ENCODE measurements around the gene KCND3.

KCND3 gene

GRCh38 chr1:111876631-111877030, 112.8 kb downstream of the KCND3 start:
- Histone ChIP-seq H3K27ac (ENCODE audit: insufficient read depth, low read depth, low read length, poor library complexity, severe bottlenecking) (no peak overlapping the region), H3K4me3 (ENCODE audit: insufficient read depth, low read depth, low read length) (no peak overlapping the region), H3K9me3 (ENCODE audit: control insufficient read depth, low read length) (no peaks in the 10 kb centered on the region), H3K36me3 (ENCODE audit: control insufficient read depth, insufficient read depth, low read length) (no peaks in the 10 kb centered on the region), H3K4me1 (ENCODE audit: control insufficient read depth, insufficient read depth, low read length) (peaks cover 15% of the 10 kb centered on the region), H3K27me3 (ENCODE audit: control insufficient read depth, insufficient read depth, low read length, poor library complexity, severe bottlenecking) (no peaks in the 10 kb centered on the region)
- WGBS, 2 experiments, result 98 to 100% methylated on average over 3 of the region's 3 CpGs

- Histone ChIP-seq H3K4me3 (ENCODE audit: insufficient read depth, low read depth, low read length) (no peak overlapping the region), H3K9me3 (ENCODE audit: control insufficient read depth, low read length) (no peaks in the 10 kb centered on the region), H3K27ac (ENCODE audit: insufficient read depth, low read depth, low read length, poor library complexity, severe bottlenecking) (no peak overlapping the region), H3K4me1 (ENCODE audit: control insufficient read depth, insufficient read depth, low read length) (peaks cover 10% of the 10 kb centered on the region), H3K27me3 (ENCODE audit: control insufficient read depth, insufficient read depth, low read length, poor library complexity, severe bottlenecking) (no peaks in the 10 kb centered on the region), H3K36me3 (ENCODE audit: control insufficient read depth, insufficient read depth, low read length) (no peaks in the 10 kb centered on the region)
- WGBS, 2 experiments, result 85 to 87% methylated on average over 3 of the region's 3 CpGs
Observed at GRCh38 chr1:111875640-111876039, 113.8 kb downstream of the KCND3 start.

- peaks cover 2% of the 10 kb centered on the region for H3K4me1 ChIP-seq (ENCODE audit: control insufficient read depth, insufficient read depth, low read length)
- no peaks in the 10 kb centered on the region for H3K9me3 ChIP-seq (ENCODE audit: control insufficient read depth, low read length)
- H3K27ac ChIP-seq (ENCODE audit: insufficient read depth, low read depth, low read length, poor library complexity, severe bottlenecking), result no peak overlapping the region
- 88 to 90% methylated on average over 5 of the region's 5 CpGs for WGBS, 2 experiments
- H3K4me3 ChIP-seq (ENCODE audit: insufficient read depth, low read depth, low read length), result no peak overlapping the region
- no peaks in the 10 kb centered on the region for H3K36me3 ChIP-seq (ENCODE audit: control insufficient read depth, insufficient read depth, low read length)
- H3K27me3 ChIP-seq (ENCODE audit: control insufficient read depth, insufficient read depth, low read length, poor library complexity, severe bottlenecking), result no peaks in the 10 kb centered on the region
Observed at GRCh38 chr1:111873460-111874030, 115.9 kb downstream of the KCND3 start.

GRCh38 chr1:111870181-111870580, 119.3 kb downstream of the KCND3 start:
- H3K4me1 ChIP-seq (ENCODE audit: control insufficient read depth, insufficient read depth, low read length), result no peaks in the 10 kb centered on the region
- no peak overlapping the region for H3K27ac ChIP-seq (ENCODE audit: insufficient read depth, low read depth, low read length, poor library complexity, severe bottlenecking)
- WGBS, 2 experiments, result 93 to 95% methylated on average over 1 of the region's 1 CpG
- no peak overlapping the region for H3K4me3 ChIP-seq (ENCODE audit: insufficient read depth, low read depth, low read length)
- H3K36me3 ChIP-seq (ENCODE audit: control insufficient read depth, insufficient read depth, low read length), result no peaks in the 10 kb centered on the region
- H3K9me3 ChIP-seq (ENCODE audit: control insufficient read depth, low read length), result no peaks in the 10 kb centered on the region
- no peaks in the 10 kb centered on the region for H3K27me3 ChIP-seq (ENCODE audit: control insufficient read depth, insufficient read depth, low read length, poor library complexity, severe bottlenecking)

GRCh38 chr1:111867868-111868440, 121.5 kb downstream of the KCND3 start:
- H3K27me3 ChIP-seq (ENCODE audit: control insufficient read depth, insufficient read depth, low read length, poor library complexity, severe bottlenecking), result no peaks in the 10 kb centered on the region
- 90 to 91% methylated on average over 6 of the region's 6 CpGs for WGBS, 2 experiments

GRCh38 chr1:111864862-111865261, 124.6 kb downstream of the KCND3 start:
- WGBS, 2 experiments, result 50 to 56% methylated on average over 3 of the region's 3 CpGs
- Histone ChIP-seq H3K27me3 (ENCODE audit: control insufficient read depth, insufficient read depth, low read length, poor library complexity, severe bottlenecking) (no peaks in the 10 kb centered on the region), H3K27ac (ENCODE audit: insufficient read depth, low read depth, low read length, poor library complexity, severe bottlenecking) (no peak overlapping the region), H3K9me3 (ENCODE audit: control insufficient read depth, low read length) (no peaks in the 10 kb centered on the region), H3K4me3 (ENCODE audit: insufficient read depth, low read depth, low read length) (no peak overlapping the region), H3K4me1 (ENCODE audit: control insufficient read depth, insufficient read depth, low read length) (peaks cover 5% of the 10 kb centered on the region), H3K36me3 (ENCODE audit: control insufficient read depth, insufficient read depth, low read length) (no peaks in the 10 kb centered on the region)

More at GRCh38 chr1:111867868-111868440, 121.5 kb downstream of the KCND3 start:
- H3K27ac ChIP-seq (ENCODE audit: insufficient read depth, low read depth, low read length, poor library complexity, severe bottlenecking), result no peak overlapping the region
- H3K36me3 ChIP-seq (ENCODE audit: control insufficient read depth, insufficient read depth, low read length), result no peaks in the 10 kb centered on the region
- no peaks in the 10 kb centered on the region for H3K4me1 ChIP-seq (ENCODE audit: control insufficient read depth, insufficient read depth, low read length)
- H3K9me3 ChIP-seq (ENCODE audit: control insufficient read depth, low read length), result no peaks in the 10 kb centered on the region
- H3K4me3 ChIP-seq (ENCODE audit: insufficient read depth, low read depth, low read length), result no peak overlapping the region

- 79 to 83% methylated on average over 3 of the region's 3 CpGs for WGBS, 2 experiments
- Histone ChIP-seq H3K27ac (ENCODE audit: insufficient read depth, low read depth, low read length, poor library complexity, severe bottlenecking) (no peak overlapping the region), H3K27me3 (ENCODE audit: control insufficient read depth, insufficient read depth, low read length, poor library complexity, severe bottlenecking) (no peaks in the 10 kb centered on the region), H3K9me3 (ENCODE audit: control insufficient read depth, low read length) (no peaks in the 10 kb centered on the region), H3K36me3 (ENCODE audit: control insufficient read depth, insufficient read depth, low read length) (no peaks in the 10 kb centered on the region), H3K4me3 (ENCODE audit: insufficient read depth, low read depth, low read length) (no peak overlapping the region), H3K4me1 (ENCODE audit: control insufficient read depth, insufficient read depth, low read length) (peaks cover 5% of the 10 kb centered on the region)
Observed at GRCh38 chr1:111863401-111863800, 126.1 kb downstream of the KCND3 start.

- WGBS, 2 experiments, result 82 to 92% methylated on average over 3 of the region's 3 CpGs
- H3K27me3 ChIP-seq (ENCODE audit: control insufficient read depth, insufficient read depth, low read length, poor library complexity, severe bottlenecking), result no peaks in the 10 kb centered on the region
Observed at GRCh38 chr1:111862599-111862998, 126.9 kb downstream of the KCND3 start.

GRCh38 chr1:111861523-111861922, 127.9 kb downstream of the KCND3 start:
- H3K9me3 ChIP-seq (ENCODE audit: control insufficient read depth, low read length), result no peaks in the 10 kb centered on the region
- 91 to 96% methylated on average over 6 of the region's 6 CpGs for WGBS, 2 experiments
- H3K27ac ChIP-seq (ENCODE audit: insufficient read depth, low read depth, low read length, poor library complexity, severe bottlenecking), result no peak overlapping the region
- peaks cover 5% of the 10 kb centered on the region for H3K4me1 ChIP-seq (ENCODE audit: control insufficient read depth, insufficient read depth, low read length)
- H3K27me3 ChIP-seq (ENCODE audit: control insufficient read depth, insufficient read depth, low read length, poor library complexity, severe bottlenecking), result no peaks in the 10 kb centered on the region
- H3K4me3 ChIP-seq (ENCODE audit: insufficient read depth, low read depth, low read length), result no peak overlapping the region
- H3K36me3 ChIP-seq (ENCODE audit: control insufficient read depth, insufficient read depth, low read length), result no peaks in the 10 kb centered on the region

More at GRCh38 chr1:111862599-111862998, 126.9 kb downstream of the KCND3 start:
- Histone ChIP-seq H3K4me3 (ENCODE audit: insufficient read depth, low read depth, low read length) (no peak overlapping the region), H3K27ac (ENCODE audit: insufficient read depth, low read depth, low read length, poor library complexity, severe bottlenecking) (no peak overlapping the region), H3K36me3 (ENCODE audit: control insufficient read depth, insufficient read depth, low read length) (no peaks in the 10 kb centered on the region), H3K9me3 (ENCODE audit: control insufficient read depth, low read length) (no peaks in the 10 kb centered on the region), H3K4me1 (ENCODE audit: control insufficient read depth, insufficient read depth, low read length) (peaks cover 5% of the 10 kb centered on the region)

GRCh38 chr1:111857194-111857651, 132.2 kb downstream of the KCND3 start:
- Histone ChIP-seq H3K36me3 (ENCODE audit: control insufficient read depth, insufficient read depth, low read length) (no peaks in the 10 kb centered on the region), H3K27ac (ENCODE audit: insufficient read depth, low read depth, low read length, poor library complexity, severe bottlenecking) (no peak overlapping the region), H3K4me1 (ENCODE audit: control insufficient read depth, insufficient read depth, low read length) (peaks cover 6% of the 10 kb centered on the region), H3K27me3 (ENCODE audit: control insufficient read depth, insufficient read depth, low read length, poor library complexity, severe bottlenecking) (no peaks in the 10 kb centered on the region), H3K4me3 (ENCODE audit: insufficient read depth, low read depth, low read length) (no peak overlapping the region), H3K9me3 (ENCODE audit: control insufficient read depth, low read length) (no peaks in the 10 kb centered on the region)
- WGBS, 2 experiments, result 85 to 91% methylated on average over 13 of the region's 13 CpGs

Data from ectodermal cell (in vitro differentiated cells).